HG03025 (cell line): ENCODE measurements around the gene HACD4.

Source experiments
- ATAC-seq: cut with Tn5 transposase; IDR thresholded peaks from one replicate; pipeline ENCODE4 v1.9.1; 2021; ENCODE audit warnings: mild to moderate bottlenecking, moderate library complexity; ENCODE audit not compliant: unreplicated experiment, low FRiP score

HACD4 gene

GRCh38 chr9:21018177-21018576 lies 13.3 kb downstream of the HACD4 start:
- no peak for ATAC-seq

- no peak for ATAC-seq
Observed at GRCh38 chr9:21016701-21017491, 14.5 kb downstream of the HACD4 start.

GRCh38 chr9:21015995-21016394 lies 15.4 kb downstream of the HACD4 start:
- ATAC-seq = no peak

GRCh38 chr9:21015129-21015815 lies 16.2 kb downstream of the HACD4 start:
- no peak for ATAC-seq

- ATAC-seq = no peak
Observed at GRCh38 chr9:21002040-21002439, 29.4 kb downstream of the HACD4 start.

- ATAC-seq = no peak
Observed at GRCh38 chr9:21001581-21001980, 29.9 kb downstream of the HACD4 start.

- ATAC-seq = peak; percentile 94
Observed at GRCh38 chr9:20997503-20998076, 33.9 kb downstream of the HACD4 start.

GRCh38 chr9:20996809-20997208 lies 34.6 kb downstream of the HACD4 start:
- no peak for ATAC-seq

- ATAC-seq = no peak
Observed at GRCh38 chr9:20995616-20996015, 35.8 kb downstream of the HACD4 start.

- no peak for ATAC-seq
Observed at GRCh38 chr9:20994486-20994885, 37.0 kb downstream of the HACD4 start.

- no peak for ATAC-seq
Observed at GRCh38 chr9:20990867-20991266, 40.6 kb downstream of the HACD4 start.

- no peak for ATAC-seq
Observed at GRCh38 chr9:20989923-20990341, 41.5 kb downstream of the HACD4 start.

- no peak for ATAC-seq
Observed at GRCh38 chr9:20988671-20989315, 42.6 kb downstream of the HACD4 start.

GRCh38 chr9:20988061-20988460 lies 43.4 kb downstream of the HACD4 start:
- no peak for ATAC-seq

- no peak for ATAC-seq
Observed at GRCh38 chr9:20987521-20987920, 43.9 kb downstream of the HACD4 start.

- no peak for ATAC-seq
Observed at GRCh38 chr9:20985851-20986600, 45.4 kb downstream of the HACD4 start.

GRCh38 chr9:20984506-20984905 lies 46.9 kb downstream of the HACD4 start:
- ATAC-seq = no peak

GRCh38 chr9:20981486-20981885 lies 50.0 kb downstream of the HACD4 start:
- no peak for ATAC-seq

- peak; percentile 71 for ATAC-seq
Observed at GRCh38 chr9:20980832-20981455, 50.5 kb downstream of the HACD4 start.

- ATAC-seq = no peak
Observed at GRCh38 chr9:20978249-20978648, 53.2 kb downstream of the HACD4 start.
